SK-N-SH treated with all-trans-retinoic acid at 6 μM for 48 hours (cell line): ENCODE data around the gene FAM20C.

ENCODE experiments used
- ARNTL ChIP-seq: fragments of 450-650 bp; formaldehyde crosslinking; IDR thresholded peaks from 2 replicates; pipeline ENCODE4 v1.5.0; 2020; ENCODE audit warnings: low read depth, mild to moderate bottlenecking, moderate library complexity, borderline replicate concordance
- CREB5 ChIP-seq: fragments of 250-450 bp; sonication (Bioruptor Pico); IDR thresholded peaks from 2 replicates; pipeline ENCODE4 v1.5.1; 2020; ENCODE audit warnings: low read depth, mild to moderate bottlenecking, moderate library complexity
- GLIS3 ChIP-seq: fragments of 250-450 bp; sonication (Bioruptor Pico); IDR thresholded peaks from 2 replicates; pipeline ENCODE4 v1.5.0; 2020; ENCODE audit warnings: mild to moderate bottlenecking, moderate library complexity
- TCF4 ChIP-seq: fragments of 250-450 bp; sonication (Bioruptor Pico); IDR thresholded peaks from 2 replicates; pipeline ENCODE4 v1.8.0; 2021; ENCODE audit warnings: mild to moderate bottlenecking, moderate library complexity, borderline replicate concordance
- ZNF8 ChIP-seq: fragments of 450-650 bp; formaldehyde crosslinking; IDR thresholded peaks from 2 replicates; pipeline ENCODE4 v1.5.0; 2020; ENCODE audit warnings: mild to moderate bottlenecking, moderate library complexity

- TF ChIP-seq CREB5 (CRISPR knock-in tag) (no peak), ARNTL (CRISPR knock-in tag) (no peak), ZNF8 (CRISPR knock-in tag) (no peak), TCF4 (no peak), GLIS3 (CRISPR knock-in tag) (no peak)
Measured at GRCh38 chr7:199483-200249, 7.3 kb downstream of the FAM20C start.
